ENCODE results near the gene CCDC144A.
A peak's percentile ranks its signal among the peaks of the same experiment; 100 is the strongest.
"Not testable (repeated sequence)": the region's sequence is repeated elsewhere in the genome, so short reads cannot be mapped to it uniquely, and the experiment has no call there.

The CCDC144A gene

GRCh38 chr17:16689731-16690281 is at the start of gene CCDC144A:
Gene CCDC144A, plus strand, starts transcription at chr17:16690241. Its CDS starts 160 bp downstream, at chr17:16690401.
- not testable (repeated sequence) for DNase-seq

GRCh38 chr17:16649585-16649984 is 40.5 kb upstream of the CCDC144A start:
- no peak for DNase-seq

- DNase-seq = no peak
These were observed 37.8 kb upstream of the CCDC144A start for GRCh38 chr17:16652252-16652651.

GRCh38 chr17:16652847-16653366 is 37.1 kb upstream of the CCDC144A start:
- DNase-seq = no peak

- DNase-seq = peak; percentile 79
These were observed 36.5 kb upstream of the CCDC144A start, which contains the start of gene ZNF624 for GRCh38 chr17:16653367-16654041. Gene ZNF624, minus strand, starts transcription at chr17:16653850.

- DNase-seq = no peak
These were observed 28.8 kb upstream of the CCDC144A start for GRCh38 chr17:16661217-16661616.

GRCh38 chr17:16662936-16663335 is 27.1 kb upstream of the CCDC144A start:
- no peak for DNase-seq

GRCh38 chr17:16666553-16666906 is 23.5 kb upstream of the CCDC144A start:
- DNase-seq = not testable (repeated sequence)

- not testable (repeated sequence) for DNase-seq
These were observed 23.0 kb upstream of the CCDC144A start for GRCh38 chr17:16666907-16667636.

- no peak for DNase-seq
These were observed 13.3 kb upstream of the CCDC144A start for GRCh38 chr17:16676676-16677268.

- DNase-seq = not testable (repeated sequence)
These were observed 6.5 kb upstream of the CCDC144A start for GRCh38 chr17:16683290-16684138.

- DNase-seq = not testable (repeated sequence)
These were observed 4.0 kb upstream of the CCDC144A start for GRCh38 chr17:16686019-16686418.

GRCh38 chr17:16687151-16687550 is 2.9 kb upstream of the CCDC144A start:
- DNase-seq = not testable (repeated sequence)

GRCh38 chr17:16690447-16690846 is 406 bp downstream of the CCDC144A start:
- not testable (repeated sequence) for DNase-seq

- not testable (repeated sequence) for DNase-seq
These were observed 7.6 kb downstream of the CCDC144A start for GRCh38 chr17:16697603-16698002.

GRCh38 chr17:16745492-16746203 is 55.6 kb downstream of the CCDC144A start:
- not testable (repeated sequence) for DNase-seq

GRCh38 chr17:16746571-16746970 is 56.5 kb downstream of the CCDC144A start:
- DNase-seq = not testable (repeated sequence)

GRCh38 chr17:16750515-16750914 is 60.5 kb downstream of the CCDC144A start:
- DNase-seq = not testable (repeated sequence)

- DNase-seq = not testable (repeated sequence)
These were observed 61.3 kb downstream of the CCDC144A start for GRCh38 chr17:16751224-16751923.

GRCh38 chr17:16751924-16752287 is 61.9 kb downstream of the CCDC144A start:
- DNase-seq = not testable (repeated sequence)

GRCh38 chr17:16757520-16757919 is 67.5 kb downstream of the CCDC144A start:
- DNase-seq = not testable (repeated sequence)

Data from NCI-H446 treated with DMSO at 0.1 percent for 48 hours (cell line).